ENCODE measurements around the gene CTDP1.

Gene CTDP1

DNA sequence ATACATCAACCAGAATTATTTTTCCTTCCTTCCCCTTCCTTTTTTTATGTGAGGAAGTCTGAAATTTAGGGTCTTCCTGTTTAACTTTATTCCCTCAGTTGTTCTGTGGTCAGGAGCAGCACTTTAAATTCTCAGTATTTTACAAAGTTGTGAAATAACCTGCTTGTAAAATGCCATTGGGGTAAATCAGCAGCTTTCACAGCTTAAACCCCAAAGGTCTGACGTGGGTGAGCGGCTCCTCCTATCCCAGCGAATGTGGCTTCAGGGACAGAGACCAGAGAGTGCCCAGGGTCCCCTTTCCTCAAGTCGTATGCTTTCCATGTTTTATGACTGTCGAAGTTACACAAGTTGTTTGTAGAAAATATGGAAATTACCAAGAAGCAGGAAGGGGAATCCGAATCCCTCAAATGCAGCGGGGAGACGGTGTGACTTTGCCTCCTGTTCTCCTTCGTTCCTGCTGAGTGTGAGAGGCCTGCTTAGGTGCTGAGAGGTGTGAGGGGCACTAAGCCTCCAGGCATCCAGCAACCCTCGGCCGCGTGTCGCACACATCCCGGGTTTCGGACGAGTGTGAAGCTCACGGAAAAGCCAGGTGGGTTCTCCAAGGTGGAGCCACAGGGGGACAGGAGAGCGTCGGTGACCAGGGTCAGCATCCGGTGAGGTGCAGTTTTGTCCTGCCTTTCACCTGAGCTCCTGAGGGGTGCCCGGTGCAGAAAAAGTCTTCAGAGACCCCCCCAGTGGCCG lies 107.4 kb downstream of the CTDP1 start:
- Mint-ChIP-seq H3K9me3 (no peaks in the 10 kb centered on the region), H3K27me3 (peaks cover 55% of the 10 kb centered on the region), H3K4me3 (no peak overlapping the region), H3K27ac (ENCODE audit: low read depth) (no peak overlapping the region), H3K36me3 (ENCODE audit: insufficient read depth) (peaks cover 1% of the 10 kb centered on the region), H3K4me1 (peaks cover 7% of the 10 kb centered on the region)
- no peak for DNase-seq (ENCODE audit: low spot score in 2 of 2)
- ATAC-seq (replicated peaks; ENCODE audit: extremely low read depth, poor library complexity, severe bottlenecking) = no peak

DNA sequence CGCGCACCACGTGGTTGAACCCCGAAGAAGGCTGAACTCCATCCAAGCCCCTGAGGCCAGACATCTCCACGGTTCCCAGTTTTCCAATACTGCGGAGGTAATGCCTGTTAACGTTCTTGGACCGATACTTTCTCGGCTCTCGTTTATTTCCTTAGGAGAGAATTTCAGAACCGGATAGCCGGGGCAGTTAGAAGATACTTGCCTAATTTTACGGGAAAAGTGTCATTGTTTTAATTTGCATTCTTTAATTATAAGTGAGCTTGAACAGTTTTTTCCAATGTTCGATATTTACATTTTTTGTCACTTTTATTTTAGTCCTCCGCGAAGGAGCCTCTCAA lies 107.9 kb downstream of the CTDP1 start:
- no peaks in the 10 kb centered on the region for H3K9me3 Mint-ChIP-seq
- H3K4me3 Mint-ChIP-seq = no peak overlapping the region
- no peak for DNase-seq (ENCODE audit: low spot score in 2 of 2)
- H3K36me3 Mint-ChIP-seq (ENCODE audit: insufficient read depth) = peaks cover 1% of the 10 kb centered on the region
- ATAC-seq (replicated peaks; ENCODE audit: extremely low read depth, poor library complexity, severe bottlenecking) = no peak
- no peak overlapping the region for H3K27ac Mint-ChIP-seq (ENCODE audit: low read depth)
- peaks cover 9% of the 10 kb centered on the region for H3K4me1 Mint-ChIP-seq
- peaks cover 55% of the 10 kb centered on the region for H3K27me3 Mint-ChIP-seq

DNA sequence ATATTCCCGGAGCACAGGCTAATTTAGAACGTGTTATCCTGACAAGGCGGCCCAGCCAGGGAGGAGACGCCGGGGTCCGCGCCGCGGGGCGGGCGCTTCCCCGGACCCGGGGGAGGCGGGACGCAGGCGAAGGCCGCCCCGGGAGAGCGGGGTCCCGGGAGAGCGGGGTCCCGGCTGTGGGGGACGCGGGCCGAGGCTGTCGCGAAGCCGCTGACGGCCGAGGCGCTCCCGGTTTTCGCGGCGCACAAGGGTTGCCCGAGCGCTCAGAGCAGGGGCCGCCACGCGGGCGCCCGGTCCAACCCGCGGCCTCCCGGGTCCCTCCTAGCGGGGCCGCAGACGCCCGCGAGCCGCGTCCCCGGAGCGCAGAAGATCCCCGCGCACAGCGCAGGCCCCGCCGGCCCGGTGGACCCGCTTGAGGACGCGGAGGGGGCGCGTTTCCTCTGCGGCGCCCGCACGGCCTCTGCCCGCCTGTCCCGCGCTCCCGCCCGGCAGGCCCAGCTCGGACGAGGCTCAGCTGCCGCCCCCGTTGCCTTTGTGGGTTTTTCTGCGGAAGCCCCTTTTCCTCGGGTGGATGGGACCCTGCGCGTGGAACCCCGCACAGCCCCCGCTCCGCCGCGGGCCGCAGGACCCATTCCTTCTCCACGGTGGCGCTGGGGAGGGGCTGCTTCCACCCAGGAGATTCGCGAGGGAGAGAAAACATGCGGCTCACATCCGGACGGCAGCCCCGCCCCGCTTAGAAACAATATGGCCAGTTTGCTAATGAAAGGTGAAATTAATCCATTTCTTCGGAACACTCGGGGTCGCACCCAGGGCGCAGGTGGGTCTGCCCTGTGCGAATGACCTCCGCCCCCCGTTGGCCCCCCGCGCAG lies 108.5 kb downstream of the CTDP1 start:
- no peak overlapping the region for H3K4me3 Mint-ChIP-seq
- H3K27me3 Mint-ChIP-seq = peaks cover 60% of the 10 kb centered on the region
- H3K4me1 Mint-ChIP-seq = peaks cover 9% of the 10 kb centered on the region
- ATAC-seq (replicated peaks; ENCODE audit: extremely low read depth, poor library complexity, severe bottlenecking) (no peak), DNase-seq (ENCODE audit: low spot score in 2 of 2) (no peak)
- no peak overlapping the region for H3K27ac Mint-ChIP-seq (ENCODE audit: low read depth)
- no peaks in the 10 kb centered on the region for H3K9me3 Mint-ChIP-seq
- H3K36me3 Mint-ChIP-seq (ENCODE audit: insufficient read depth) = peaks cover 1% of the 10 kb centered on the region

DNA sequence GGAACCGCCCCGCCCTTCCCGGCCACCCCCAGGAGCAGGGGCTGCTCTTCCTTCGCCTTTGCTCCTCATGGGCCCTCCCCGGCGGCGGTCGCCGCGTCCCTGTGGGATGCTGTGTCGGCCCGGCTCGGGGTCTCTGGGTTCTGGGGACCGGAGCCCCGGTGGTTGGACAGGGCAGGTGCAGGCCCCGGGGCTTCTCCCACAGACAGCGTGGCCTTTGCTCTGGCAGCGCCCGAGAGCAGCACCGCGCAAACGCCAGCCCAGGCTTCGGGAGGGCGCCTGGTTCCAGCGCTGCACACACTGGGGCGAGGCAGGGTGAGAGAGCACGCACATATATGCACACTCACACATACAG lies 109.1 kb downstream of the CTDP1 start:
- peaks cover 9% of the 10 kb centered on the region for H3K4me1 Mint-ChIP-seq
- no peak overlapping the region for H3K27ac Mint-ChIP-seq (ENCODE audit: low read depth)
- H3K36me3 Mint-ChIP-seq (ENCODE audit: insufficient read depth) = peaks cover 1% of the 10 kb centered on the region
- DNase-seq (ENCODE audit: low spot score in 2 of 2) = no peak
- no peak overlapping the region for H3K4me3 Mint-ChIP-seq
- peaks cover 64% of the 10 kb centered on the region for H3K27me3 Mint-ChIP-seq
- no peak for ATAC-seq (replicated peaks; ENCODE audit: extremely low read depth, poor library complexity, severe bottlenecking)
- no peaks in the 10 kb centered on the region for H3K9me3 Mint-ChIP-seq

- H3K27ac Mint-ChIP-seq (ENCODE audit: low read depth) = no peak overlapping the region
- DNase-seq (ENCODE audit: low spot score in 2 of 2) = no peak
- no peak overlapping the region for H3K4me3 Mint-ChIP-seq
- H3K27me3 Mint-ChIP-seq = peaks cover 64% of the 10 kb centered on the region
- no peak for ATAC-seq (replicated peaks; ENCODE audit: extremely low read depth, poor library complexity, severe bottlenecking)
- peaks cover 1% of the 10 kb centered on the region for H3K36me3 Mint-ChIP-seq (ENCODE audit: insufficient read depth)
- no peaks in the 10 kb centered on the region for H3K9me3 Mint-ChIP-seq
- peaks cover 9% of the 10 kb centered on the region for H3K4me1 Mint-ChIP-seq
Observed at GRCh38 chr18:79789091-79789891, 109.7 kb downstream of the CTDP1 start.

GRCh38 chr18:79789901-79790890 lies 110.6 kb downstream of the CTDP1 start:
- peaks cover 9% of the 10 kb centered on the region for H3K4me1 Mint-ChIP-seq
- ATAC-seq (replicated peaks; ENCODE audit: extremely low read depth, poor library complexity, severe bottlenecking) = no peak
- no peak for DNase-seq (ENCODE audit: low spot score in 2 of 2)
- peaks cover 65% of the 10 kb centered on the region for H3K27me3 Mint-ChIP-seq
- no peak overlapping the region for H3K27ac Mint-ChIP-seq (ENCODE audit: low read depth)
- no peaks in the 10 kb centered on the region for H3K9me3 Mint-ChIP-seq
- H3K36me3 Mint-ChIP-seq (ENCODE audit: insufficient read depth) = peaks cover 1% of the 10 kb centered on the region
- H3K4me3 Mint-ChIP-seq = no peak overlapping the region

DNA sequence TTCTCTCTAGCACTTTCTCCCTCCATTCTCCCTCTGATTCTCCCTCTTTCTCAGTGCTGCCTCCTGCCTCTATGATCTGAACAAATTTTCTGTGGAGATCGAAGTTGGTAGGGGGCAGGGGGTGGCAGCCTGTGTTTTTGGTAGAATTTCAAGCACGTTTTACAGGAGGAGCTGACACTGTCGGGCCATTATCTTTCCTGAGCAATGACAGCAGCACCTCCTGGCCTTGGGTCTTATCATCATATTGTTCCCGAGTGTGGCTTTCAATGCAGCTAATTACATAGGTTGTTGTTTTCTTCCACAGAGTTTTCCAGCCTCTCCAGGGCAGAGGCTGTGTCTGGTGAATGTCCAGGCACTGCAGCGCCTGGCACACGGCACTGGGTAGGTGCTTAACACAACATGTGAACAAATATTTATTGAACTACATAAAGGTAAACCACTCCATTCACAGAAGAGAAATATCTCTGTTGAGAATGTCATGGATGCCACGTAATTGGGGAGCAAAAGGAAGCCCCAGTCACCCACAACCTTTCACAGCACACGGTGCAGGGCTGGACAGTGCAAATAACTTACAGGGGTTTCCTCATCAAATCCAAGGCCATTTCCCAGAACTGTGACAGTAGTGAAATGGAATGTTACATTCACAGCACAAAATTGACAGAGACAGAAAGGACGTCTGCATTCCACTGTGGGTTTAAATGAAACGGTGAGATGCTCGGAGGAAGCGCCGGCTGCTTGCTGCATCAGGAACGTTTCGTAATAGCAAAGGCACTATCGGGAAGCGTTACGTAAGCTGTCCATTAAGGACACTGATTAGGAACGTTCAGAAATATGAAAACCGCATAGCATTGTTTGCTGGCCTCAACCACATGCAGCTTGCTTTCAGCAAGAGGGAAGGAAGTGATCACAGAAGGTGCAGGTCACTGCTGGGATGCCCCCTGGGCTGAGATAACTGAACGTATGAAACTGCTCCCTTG lies 111.7 kb downstream of the CTDP1 start:
- no peak for DNase-seq (ENCODE audit: low spot score in 2 of 2)
- H3K4me3 Mint-ChIP-seq = no peak overlapping the region
- H3K36me3 Mint-ChIP-seq (ENCODE audit: insufficient read depth) = no peaks in the 10 kb centered on the region
- peak; percentile 24 for ATAC-seq (replicated peaks; ENCODE audit: extremely low read depth, poor library complexity, severe bottlenecking)
- H3K4me1 Mint-ChIP-seq = peaks cover 9% of the 10 kb centered on the region
- peaks cover 66% of the 10 kb centered on the region for H3K27me3 Mint-ChIP-seq
- H3K9me3 Mint-ChIP-seq = no peaks in the 10 kb centered on the region
- H3K27ac Mint-ChIP-seq (ENCODE audit: low read depth) = no peak overlapping the region

GRCh38 chr18:79792096-79792987 lies 112.7 kb downstream of the CTDP1 start:
- no peak for DNase-seq (ENCODE audit: low spot score in 2 of 2)
- ATAC-seq (replicated peaks; ENCODE audit: extremely low read depth, poor library complexity, severe bottlenecking) = no peak
- Mint-ChIP-seq H3K4me1 (peaks cover 12% of the 10 kb centered on the region), H3K9me3 (no peaks in the 10 kb centered on the region), H3K4me3 (no peak overlapping the region), H3K27me3 (peaks cover 62% of the 10 kb centered on the region), H3K27ac (ENCODE audit: low read depth) (no peak overlapping the region), H3K36me3 (ENCODE audit: insufficient read depth) (no peaks in the 10 kb centered on the region)

- H3K4me3 Mint-ChIP-seq = no peak overlapping the region
- no peaks in the 10 kb centered on the region for H3K9me3 Mint-ChIP-seq
- no peaks in the 10 kb centered on the region for H3K36me3 Mint-ChIP-seq (ENCODE audit: insufficient read depth)
- H3K4me1 Mint-ChIP-seq = peaks cover 15% of the 10 kb centered on the region
- H3K27ac Mint-ChIP-seq (ENCODE audit: low read depth) = no peak overlapping the region
- ATAC-seq (replicated peaks; ENCODE audit: extremely low read depth, poor library complexity, severe bottlenecking) = no peak
- no peak for DNase-seq (ENCODE audit: low spot score in 2 of 2)
- peaks cover 65% of the 10 kb centered on the region for H3K27me3 Mint-ChIP-seq
Observed at GRCh38 chr18:79792988-79793355, 113.4 kb downstream of the CTDP1 start.

DNA sequence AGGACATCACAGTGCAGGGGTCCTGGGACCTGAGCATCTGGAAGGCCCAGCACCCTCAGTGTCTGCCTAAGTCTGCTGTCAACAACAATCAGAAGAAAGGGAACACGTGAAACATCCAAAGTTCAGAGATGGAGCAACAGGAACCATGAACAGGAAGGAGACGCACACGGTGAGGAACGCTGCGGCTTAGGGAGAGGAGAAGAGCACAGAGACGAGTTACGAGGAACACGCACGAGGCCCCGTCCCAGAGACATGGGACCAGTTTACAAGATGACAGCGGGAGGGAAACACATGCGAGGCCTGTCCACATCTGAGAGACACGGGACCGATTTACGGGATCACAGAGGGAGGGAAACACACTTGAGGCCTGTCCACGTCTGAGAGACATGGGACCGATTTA lies 115.2 kb downstream of the CTDP1 start:
- Mint-ChIP-seq H3K4me3 (no peak overlapping the region), H3K27me3 (peaks cover 76% of the 10 kb centered on the region), H3K9me3 (no peaks in the 10 kb centered on the region), H3K36me3 (ENCODE audit: insufficient read depth) (no peaks in the 10 kb centered on the region), H3K4me1 (peaks cover 21% of the 10 kb centered on the region), H3K27ac (ENCODE audit: low read depth) (no peak overlapping the region)
- ATAC-seq (replicated peaks; ENCODE audit: extremely low read depth, poor library complexity, severe bottlenecking) (no peak), DNase-seq (ENCODE audit: low spot score in 2 of 2) (no peak)
